HCT116 (cell line): Measurements from ENCODE around the gene PRLH. TPM values are rescaled to one million over a fixed set of nuclear protein-coding genes. Genes with fewer than 3 reads are reported as not detected.
A peak's percentile ranks its signal among the peaks of the same experiment; 100 is the strongest.
"Not testable (repeated sequence)": the region's sequence is repeated elsewhere in the genome, so short reads cannot be mapped to it uniquely, and the experiment has no call there.

ENCODE experiments used
- ATAC-seq: fragments of 200-7000 bp; cut with Tn5 transposase; 2 replicates; pipeline ENCODE4 v1.9.1; 2020; ENCODE audit warnings: mild to moderate bottlenecking, moderate library complexity
- BruUV-seq: library from RNA; stranded (reverse); fragments of 400-500 nt; replicated peaks from 2 replicates; lab custom pipeline; 2021; lab: Mats Ljungman, UMichigan
- CTCF ChIA-PET: fragments of 300-600 bp; sonication (Branson Sonifier 250); formaldehyde crosslinking; loops from one replicate; lab custom pipeline; 2021; ENCODE audit warnings: antibody characterized with exemption; lab: Charles Lee
- POLR2A ChIA-PET: fragments of 300-600, 350-600 bp; sonication (Branson Sonifier 250); formaldehyde crosslinking; loops from one replicate; lab custom pipeline; 2021; ENCODE audit warnings: antibody characterized with exemption; lab: Charles Lee
- RAD21 ChIA-PET, 2 experiments: fragments of 300-600 bp; sonication (Branson Sonifier 250); formaldehyde crosslinking; loops; one replicate each; lab custom pipeline; 2023; ENCODE audit warnings: low total read pairs in 2 of 2; ENCODE audit not compliant: uncharacterized antibody in 2 of 2, unreplicated experiment in 2 of 2, low non-redundant PET in 1 of 2; lab: Charles Lee
- DNase-seq: peaks from one replicate; pipeline ENCODE4 v3.0.0-alpha.2; 2010; ENCODE audit warnings: low read depth, low spot score
- H2AFZ ChIP-seq: fragments of 200-600 bp; shearing (Covaris generic), sonication (generic); 2 replicates; pipeline ENCODE4 v1.6.1; 2017; ENCODE audit warnings: low read depth, mixed run types, mixed read lengths, antibody characterized with exemption, low read length; ENCODE audit not compliant: poor library complexity, severe bottlenecking
- H3K27ac ChIP-seq: 2 replicates; pipeline ENCODE4 v1.5.1; 2012; ENCODE audit warnings: low read depth, low read length
- H3K27me3 ChIP-seq: fragments of 200-600 bp; sonication (generic); 2 replicates; pipeline ENCODE4 v1.6.1; 2016; ENCODE audit warnings: mixed run types, low read length, mixed read lengths; ENCODE audit not compliant: insufficient read depth
- H3K36me3 ChIP-seq, 2 experiments: fragments of 200-500 bp in 1 of 2; fragments of 200-600 bp in 1 of 2; sonication (Bioruptor generic) in 1 of 2; sonication (generic) in 1 of 2; 2 replicates each; pipeline versions ENCODE4 v1.5.1 to v1.6.1; 2014 to 2016; ENCODE audit warnings: low read length in 2 of 2, inconsistent platforms in 1 of 2, mixed read lengths in 1 of 2, mixed run types in 1 of 2; ENCODE audit not compliant: insufficient read depth in 2 of 2, control insufficient read depth in 1 of 2
- H3K4me1 ChIP-seq, 2 experiments: fragments of 200-600 bp in 1 of 2; sonication (generic) in 1 of 2; 2 replicates each; pipeline versions ENCODE4 v1.5.1 to v1.6.1; 2012 to 2017; ENCODE audit warnings: low read length in 2 of 2, inconsistent platforms in 1 of 2, mild to moderate bottlenecking in 1 of 2, mixed read lengths in 1 of 2, mixed run types in 1 of 2, moderate library complexity in 1 of 2; ENCODE audit not compliant: insufficient read depth in 2 of 2, control insufficient read depth in 1 of 2
- H3K4me2 ChIP-seq: fragments of 200-600 bp; sonication (generic); 2 replicates; pipeline ENCODE4 v1.6.1; 2017; ENCODE audit warnings: mixed run types, low read length, mixed read lengths
- H3K4me3 ChIP-seq, 2 experiments: fragments of 200-600 bp in 1 of 2; sonication (generic) in 1 of 2; replicated peaks in 1 of 2; 2 replicates each; pipeline ENCODE4 v1.5.1; 2011 to 2016; ENCODE audit warnings: low read length in 2 of 2, control low read depth in 1 of 2, low read depth in 1 of 2, mild to moderate bottlenecking in 1 of 2, mixed read lengths in 1 of 2, mixed run types in 1 of 2
- H3K79me2 ChIP-seq: fragments of 200-600 bp; sonication (generic); 2 replicates; pipeline ENCODE4 v1.6.1; 2017; ENCODE audit warnings: mild to moderate bottlenecking, mixed run types, low read length, moderate library complexity, mixed read lengths; ENCODE audit not compliant: insufficient read depth
- H3K9ac ChIP-seq: fragments of 200-600 bp; sonication (generic); 2 replicates; pipeline ENCODE4 v1.6.1; 2016; ENCODE audit warnings: low read length, mixed read lengths
- H3K9me2 ChIP-seq: fragments of 200-600 bp; sonication (generic), shearing (Covaris generic); 2 replicates; pipeline ENCODE4 v1.6.1; 2017; ENCODE audit warnings: mixed run types, mild to moderate bottlenecking, moderate library complexity; ENCODE audit not compliant: insufficient read depth
- H3K9me3 ChIP-seq, 2 experiments: fragments of 200-500 bp in 1 of 2; fragments of 200-600 bp in 1 of 2; sonication (Bioruptor generic) in 1 of 2; sonication (generic) in 1 of 2; 2 replicates each; pipeline ENCODE4 v1.6.1; 2014 to 2017; ENCODE audit warnings: low read length in 2 of 2, mixed read lengths in 2 of 2, inconsistent platforms in 1 of 2, low read depth in 1 of 2, mild to moderate bottlenecking in 1 of 2, mixed run types in 1 of 2, moderate library complexity in 1 of 2; ENCODE audit not compliant: control insufficient read depth in 1 of 2, insufficient read depth in 1 of 2
- H4K20me1 ChIP-seq: fragments of 200-600 bp; sonication (generic), shearing (Covaris generic); 2 replicates; pipeline ENCODE4 v1.6.1; 2017; ENCODE audit warnings: mixed run types, mild to moderate bottlenecking, moderate library complexity; ENCODE audit not compliant: insufficient read depth
- CEBPB ChIP-seq: IDR thresholded peaks from 2 replicates; pipeline ENCODE4 v1.6.1; 2012; ENCODE audit warnings: low read depth
- CTCF ChIP-seq, 3 experiments: fragments of 200-600 bp in 1 of 3; sonication (generic) in 1 of 3; IDR thresholded peaks in 2 of 3; conservative IDR thresholded peaks in 1 of 3; 2 replicates each; pipeline ENCODE4 v1.5.1; 2012 to 2017; ENCODE audit warnings: low read depth in 2 of 3, low read length in 2 of 3, antibody characterized with exemption in 1 of 3, borderline replicate concordance in 1 of 3, control low read depth in 1 of 3, mild to moderate bottlenecking in 1 of 3, mixed read lengths in 1 of 3, mixed run types in 1 of 3, moderate library complexity in 1 of 3; ENCODE audit not compliant: insufficient read depth in 1 of 3
- EGR1 ChIP-seq: IDR thresholded peaks from 2 replicates; pipeline ENCODE4 v1.6.1; 2012; ENCODE audit warnings: low read depth
- EZH2phosphoT487 ChIP-seq: fragments of 200-600 bp; IDR thresholded peaks from 2 replicates; pipeline ENCODE4 v1.6.1; 2018; ENCODE audit warnings: antibody characterized with exemption, borderline replicate concordance
- FOSL1 ChIP-seq: IDR thresholded peaks from 2 replicates; pipeline ENCODE4 v1.6.1; 2012; ENCODE audit warnings: low read depth
- JUND ChIP-seq: IDR thresholded peaks from 2 replicates; pipeline ENCODE4 v1.6.1; 2012
- MAX ChIP-seq: IDR thresholded peaks from 2 replicates; pipeline ENCODE4 v1.6.1; 2012
- POLR2A ChIP-seq: IDR thresholded peaks from 2 replicates; pipeline ENCODE4 v1.7.0; 2011; ENCODE audit warnings: borderline replicate concordance; ENCODE audit not compliant: insufficient read depth, insufficient read length; ENCODE audit errors: extremely low read depth
- RAD21 ChIP-seq: IDR thresholded peaks from 2 replicates; pipeline ENCODE4 v1.6.1; 2012; ENCODE audit warnings: low read depth, mild to moderate bottlenecking
- SP1 ChIP-seq: IDR thresholded peaks from 2 replicates; pipeline ENCODE4 v1.6.1; 2012; ENCODE audit warnings: low read depth
- SRF ChIP-seq: IDR thresholded peaks from 2 replicates; pipeline ENCODE4 v1.6.1; 2012; ENCODE audit warnings: low read depth
- ZBTB33 ChIP-seq: IDR thresholded peaks from 2 replicates; pipeline ENCODE4 v1.6.1; 2011; ENCODE audit warnings: mild to moderate bottlenecking, low read length, moderate library complexity; ENCODE audit not compliant: insufficient replicate concordance; ENCODE audit errors: extremely low read depth
- ZFX ChIP-seq: fragments of 450-650 bp; IDR thresholded peaks from 2 replicates; pipeline ENCODE4 v1.6.1; 2017
- intact Hi-C: fragments of 100-400 bp; cut with micrococcal nuclease; formaldehyde crosslinking; loops from 2 replicates; pipeline ENCODE4 v1.10.0; 2022
- total RNA-seq: library from RNA; stranded (reverse); gene quantifications from one replicate; pipeline ENCODE4 v1.2.1, GENCODE V29; 2021; ENCODE audit not compliant: unreplicated experiment

The PRLH gene
- total RNA-seq, 1 experiment from 2014 or later = not detected

GRCh38 chr2:237604960-237605359 is 38.6 kb downstream of the PRLH start:
- POLR2A ChIA-PET = interaction anchor here (0.6 kb wide), 1 partner anchor 14 kb away, joined by 3 read pairs; the partner anchor contains the start of gene RAB17
- Histone ChIP-seq H2AFZ (no peak overlapping the region), H3K79me2 (no peaks in the 10 kb centered on the region), H3K9ac (no peak overlapping the region), H3K27me3 (no peaks in the 10 kb centered on the region), H3K4me2 (no peak overlapping the region), H3K27ac (no peak overlapping the region), H3K9me3 (no peaks in the 10 kb centered on the region), H4K20me1 (no peaks in the 10 kb centered on the region), H3K9me2 (no peaks in the 10 kb centered on the region), H3K36me3 (no peaks in the 10 kb centered on the region), H3K4me1 (no peaks in the 10 kb centered on the region), H3K4me3 (no peak overlapping the region)
- intact Hi-C loops = no loop called here
- ATAC-seq (peak; percentile 81), DNase-seq (peak; percentile 18)
- RAD21 ChIA-PET = no interaction called here
- BruUV-seq = no TSS peak
- TF ChIP-seq POLR2A (no peak), EZH2phosphoT487 (no peak), EGR1 (no peak), ZBTB33 (no peak), FOSL1 (no peak), MAX (no peak), CTCF (IDR thresholded peaks at IDR 0.05 in 2 of 3, conservative IDR thresholded peaks at IDR 0.05 in 1 of 3; ENCODE audit: borderline replicate concordance in 1 of 3, insufficient read depth in 1 of 3, low read depth in 2 of 3, low read length in 2 of 3) (peak; percentile 26 to 40 (median 32); a peak in 5 of 6 replicates), SRF (no peak), SP1 (no peak), CEBPB (no peak), RAD21 (peak; percentile 63), ZFX (no peak), JUND (no peak)
- TF ChIP-seq, all 23 proteins: peak for 2
- CTCF ChIA-PET = interaction anchor here (0.8 kb wide), 2 partner anchors 33 to 170 kb away, joined by 5 read pairs; no protein-coding TSS in a partner anchor

- POLR2A ChIA-PET, CTCF ChIA-PET: not testable (repeated sequence)
Measured at GRCh38 chr2:237606522-237606921, 40.1 kb downstream of the PRLH start.

More at GRCh38 chr2:237606522-237606921, 40.1 kb downstream of the PRLH start:
- H3K27me3 ChIP-seq, H3K27ac ChIP-seq, intact Hi-C loops, H3K9me3 ChIP-seq, H4K20me1 ChIP-seq, DNase-seq, BruUV-seq, H3K4me1 ChIP-seq, H3K36me3 ChIP-seq, H3K4me3 ChIP-seq, H3K9ac ChIP-seq, H3K79me2 ChIP-seq, H3K9me2 ChIP-seq, RAD21 ChIA-PET, H2AFZ ChIP-seq, H3K4me2 ChIP-seq, ATAC-seq: not testable (repeated sequence)
